ENCODE results near the gene DDIAS.
"Not testable (repeated sequence)": the region's sequence is repeated elsewhere in the genome, so short reads cannot be mapped to it uniquely, and the experiment has no call there.

The DDIAS gene

GRCh38 chr11:82930734-82931133, 29.2 kb downstream of the DDIAS start:
- TF ChIP-seq, protein P1, sequence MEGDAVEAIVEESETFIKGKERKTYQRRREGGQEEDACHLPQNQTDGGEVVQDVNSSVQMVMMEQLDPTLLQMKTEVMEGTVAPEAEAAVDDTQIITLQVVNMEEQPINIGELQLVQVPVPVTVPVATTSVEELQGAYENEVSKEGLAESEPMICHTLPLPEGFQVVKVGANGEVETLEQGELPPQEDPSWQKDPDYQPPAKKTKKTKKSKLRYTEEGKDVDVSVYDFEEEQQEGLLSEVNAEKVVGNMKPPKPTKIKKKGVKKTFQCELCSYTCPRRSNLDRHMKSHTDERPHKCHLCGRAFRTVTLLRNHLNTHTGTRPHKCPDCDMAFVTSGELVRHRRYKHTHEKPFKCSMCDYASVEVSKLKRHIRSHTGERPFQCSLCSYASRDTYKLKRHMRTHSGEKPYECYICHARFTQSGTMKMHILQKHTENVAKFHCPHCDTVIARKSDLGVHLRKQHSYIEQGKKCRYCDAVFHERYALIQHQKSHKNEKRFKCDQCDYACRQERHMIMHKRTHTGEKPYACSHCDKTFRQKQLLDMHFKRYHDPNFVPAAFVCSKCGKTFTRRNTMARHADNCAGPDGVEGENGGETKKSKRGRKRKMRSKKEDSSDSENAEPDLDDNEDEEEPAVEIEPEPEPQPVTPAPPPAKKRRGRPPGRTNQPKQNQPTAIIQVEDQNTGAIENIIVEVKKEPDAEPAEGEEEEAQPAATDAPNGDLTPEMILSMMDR (conservative IDR thresholded peaks at IDR 0.05; ENCODE audit: control insufficient read depth, insufficient read depth, low read depth, low read length): no peak
- H3K4me3 ChIP-seq (ENCODE audit: control insufficient read depth, low read depth, low read length): no peak overlapping the region
- DNase-seq (ENCODE audit: low read depth): no peak

DNA sequence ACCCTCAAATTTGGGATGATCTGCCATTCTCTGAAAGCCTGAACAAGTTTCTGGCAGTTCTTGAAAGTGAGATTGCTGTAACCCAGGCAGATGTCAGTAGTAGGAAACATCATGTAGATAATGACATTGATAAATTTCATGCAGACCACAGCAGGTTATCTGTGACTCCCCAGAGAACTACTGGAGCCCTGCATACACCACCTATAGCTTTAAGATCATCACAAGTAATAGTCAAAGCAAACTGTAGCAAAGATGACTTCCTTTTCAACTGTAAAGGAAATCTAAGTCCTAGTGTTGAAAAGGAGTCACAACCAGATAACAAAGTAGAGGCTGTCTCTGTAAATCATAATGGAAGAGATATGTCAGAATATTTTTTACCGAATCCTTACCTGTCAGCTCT, 31.0 kb downstream of the DDIAS start:
- TF ChIP-seq, protein P1 (conservative IDR thresholded peaks at IDR 0.05; ENCODE audit: control insufficient read depth, insufficient read depth, low read depth, low read length): no peak
- no peak for DNase-seq (ENCODE audit: low read depth)
- H3K4me3 ChIP-seq (ENCODE audit: control insufficient read depth, low read depth, low read length): no peak overlapping the region

- DNase-seq (ENCODE audit: low read depth): peak; percentile 54
- TF ChIP-seq, protein P1 (conservative IDR thresholded peaks at IDR 0.05; ENCODE audit: control insufficient read depth, insufficient read depth, low read depth, low read length): no peak
- no peak overlapping the region for H3K4me3 ChIP-seq (ENCODE audit: control insufficient read depth, low read depth, low read length)
Observed at GRCh38 chr11:82936261-82936660, 34.7 kb downstream of the DDIAS start.

- no peak for DNase-seq (ENCODE audit: low read depth)
Observed at GRCh38 chr11:82937554-82937953, 36.0 kb downstream of the DDIAS start.

DNA sequence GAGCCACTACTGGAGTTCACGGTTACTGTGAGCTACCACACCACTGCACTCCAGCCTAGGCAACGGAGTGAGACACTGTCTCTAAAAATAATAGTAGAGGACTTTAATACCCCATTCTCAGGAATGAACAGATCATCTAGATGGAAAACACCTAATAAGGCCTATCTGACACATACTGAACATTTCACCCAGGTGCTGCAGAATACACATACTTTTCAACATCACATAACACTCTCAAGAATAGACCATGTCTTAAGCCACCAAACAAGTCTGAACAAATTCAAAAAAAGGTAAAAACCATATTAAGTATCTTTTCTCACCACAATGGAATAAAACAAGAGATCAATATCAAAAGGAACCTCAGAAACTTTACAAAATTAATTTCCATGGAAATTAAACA, 37.9 kb downstream of the DDIAS start:
- H3K4me3 ChIP-seq (ENCODE audit: control insufficient read depth, low read depth, low read length): no peak overlapping the region
- TF ChIP-seq, protein P1 (conservative IDR thresholded peaks at IDR 0.05; ENCODE audit: control insufficient read depth, insufficient read depth, low read depth, low read length): no peak
- DNase-seq (ENCODE audit: low read depth): no peak

More at GRCh38 chr11:82937554-82937953, 36.0 kb downstream of the DDIAS start:
- H3K4me3 ChIP-seq (ENCODE audit: control insufficient read depth, low read depth, low read length): no peak overlapping the region
- TF ChIP-seq, protein P1 (conservative IDR thresholded peaks at IDR 0.05; ENCODE audit: control insufficient read depth, insufficient read depth, low read depth, low read length): no peak

GRCh38 chr11:82942376-82942775, 40.8 kb downstream of the DDIAS start:
- no peak overlapping the region for H3K4me3 ChIP-seq (ENCODE audit: control insufficient read depth, low read depth, low read length)
- TF ChIP-seq, protein P1 (conservative IDR thresholded peaks at IDR 0.05; ENCODE audit: control insufficient read depth, insufficient read depth, low read depth, low read length): no peak
- DNase-seq (ENCODE audit: low read depth): no peak

DNA sequence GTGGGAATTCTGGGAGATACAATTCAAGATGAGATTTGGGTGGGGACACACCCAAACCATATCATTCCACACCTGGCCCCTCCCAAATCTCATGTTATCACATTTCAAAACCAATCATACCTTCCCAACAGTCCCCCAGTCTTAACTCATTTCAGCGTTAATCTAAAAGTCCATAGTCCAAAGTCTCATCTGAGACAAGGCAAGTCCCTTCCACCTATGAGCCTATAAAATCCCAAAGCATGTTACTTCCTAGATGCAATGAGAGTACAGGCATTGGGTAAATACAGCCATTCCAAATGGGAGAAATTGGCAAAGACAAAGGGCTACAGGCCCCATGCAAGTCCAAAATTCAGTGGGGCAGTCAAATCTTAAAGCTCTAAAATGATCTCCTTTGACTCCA, 41.9 kb downstream of the DDIAS start:
- not testable (repeated sequence) for DNase-seq (ENCODE audit: low read depth); H3K4me3 ChIP-seq (ENCODE audit: control insufficient read depth, low read depth, low read length)

All from fibroblast of mammary gland (primary cell).